Dermis microvascular lymphatic vessel endothelial cell (primary cell): ENCODE measurements around the gene AMPD3. TPM values are rescaled to one million over a fixed set of nuclear protein-coding genes. Genes with fewer than 3 reads are reported as not detected.

Experiments used
- DNase-seq, 2 donors: peaks; one replicate each; pipeline versions ENCODE4 v3.0.0 to v3.0.0-alpha.2; 2010; ENCODE audit warnings: low read depth in 2 of 2
- total RNA-seq: library from RNA; depleted of rRNA; stranded (reverse); fragments of >200 nt; gene quantifications from 2 replicates; pipeline ENCODE4 v1.2.1, GENCODE V29; 2014

Gene AMPD3
- 1.3 and 3.5 TPM in 2 replicates for total RNA-seq

DNA sequence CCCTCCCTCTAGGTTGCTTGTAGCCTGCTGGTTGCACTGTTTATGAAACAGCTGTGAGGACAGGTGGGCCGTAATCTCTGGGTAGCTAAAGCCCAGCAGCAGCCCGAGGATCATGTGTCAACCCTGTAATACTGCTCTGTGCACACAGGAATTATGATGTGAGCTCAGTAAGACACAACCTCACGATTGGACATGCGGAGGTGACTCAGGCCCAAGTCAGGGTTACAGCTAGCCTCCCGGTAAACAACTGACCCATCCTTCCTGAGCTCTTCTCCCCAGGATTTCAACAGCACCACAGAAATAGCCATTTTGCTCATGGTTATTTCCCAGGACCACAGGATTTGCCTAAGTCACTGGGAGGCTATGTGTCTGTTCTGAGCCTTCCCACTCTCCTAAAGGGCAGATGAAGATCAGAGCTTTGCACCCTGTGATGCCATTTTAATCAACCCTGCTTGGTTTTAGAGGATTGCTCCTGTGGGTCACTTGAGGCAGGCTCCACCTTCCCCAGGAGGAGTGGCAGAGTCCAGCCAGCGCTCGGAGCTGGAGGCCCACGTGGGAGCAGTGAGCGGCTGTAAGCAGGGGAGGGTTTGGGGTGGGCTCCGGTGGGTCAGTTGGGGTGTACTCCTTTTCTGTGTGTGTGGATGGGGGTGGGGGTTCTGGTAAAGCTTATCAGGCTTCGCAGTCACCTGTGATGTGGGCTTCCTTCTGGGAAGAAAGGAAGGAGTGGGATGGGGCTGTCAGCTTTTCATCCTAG is at the start of gene AMPD3:
TSS of gene AMPD3 (plus strand) at position 387 of the 754 bp plus-strand sequence. CDS start 6,256 bp downstream, outside the sequence.
- DNase-seq: peak in 1 of 2 donors; percentile 48

- peak; percentile 90 to 94 for DNase-seq
Measured at GRCh38 chr11:10405865-10406592, 49.0 kb upstream of the AMPD3 start.

- DNase-seq: peak; percentile 78 to 86
Measured at GRCh38 chr11:10407055-10407454, 48.0 kb upstream of the AMPD3 start.

GRCh38 chr11:10407749-10408685 is 47.0 kb upstream of the AMPD3 start:
- DNase-seq: no peak

DNA sequence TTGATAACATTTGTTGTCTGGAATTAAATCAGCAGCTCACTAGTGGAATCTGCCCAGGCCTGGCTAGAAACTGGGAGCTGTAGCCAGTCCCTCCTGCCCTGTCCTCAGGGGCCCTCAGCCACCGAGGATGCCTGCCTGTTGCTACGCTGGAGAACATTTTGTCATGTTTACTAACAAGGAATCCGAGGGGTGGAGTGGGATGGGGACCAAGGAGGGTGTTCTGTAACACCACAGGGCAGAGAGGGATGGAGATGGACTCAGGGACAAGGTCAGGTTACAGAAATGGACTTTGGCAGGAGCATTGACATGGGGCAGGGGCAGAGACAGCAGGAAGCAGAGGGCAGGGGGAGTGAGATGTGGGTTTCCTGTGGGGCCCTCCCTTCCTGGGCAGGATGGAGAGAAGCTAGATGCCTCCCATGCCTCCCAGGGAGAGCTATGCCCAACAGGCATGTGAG is 45.8 kb upstream of the AMPD3 start:
- no peak for DNase-seq

DNA sequence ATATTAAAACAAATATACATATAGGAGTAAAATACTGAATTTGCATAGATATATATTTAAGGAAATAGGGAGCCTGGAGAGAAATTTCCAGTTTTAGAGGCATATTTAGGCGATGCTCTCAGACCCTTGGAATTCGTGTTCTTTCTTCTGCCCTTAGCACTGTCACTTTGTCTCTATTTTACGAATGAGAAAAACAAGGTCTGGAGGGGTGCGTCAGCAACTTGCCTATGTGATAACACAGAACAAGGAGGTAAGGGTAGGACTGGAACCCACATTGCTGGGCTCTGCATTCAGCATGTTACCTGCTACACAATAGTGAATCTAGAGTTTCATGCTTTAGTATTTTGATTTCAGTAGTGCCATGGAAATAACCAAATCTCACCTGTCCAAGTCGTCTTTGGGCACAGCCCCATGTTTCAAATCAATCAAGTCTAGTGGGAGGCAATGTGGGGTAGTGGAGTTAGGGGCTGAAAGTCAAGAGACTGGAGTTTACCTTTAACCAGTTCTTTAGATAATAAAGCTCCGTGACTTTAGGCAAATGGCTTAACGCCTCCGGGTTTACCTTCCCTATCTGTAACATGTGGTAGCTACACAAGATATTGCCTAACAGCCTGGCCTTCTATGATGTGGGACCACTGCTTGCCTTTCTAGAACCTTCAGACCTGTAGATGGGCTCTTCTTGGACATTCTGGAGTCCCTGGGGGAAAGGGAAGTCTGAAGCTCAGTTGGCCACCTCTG is 44.8 kb upstream of the AMPD3 start:
- DNase-seq: no peak

- no peak for DNase-seq
Measured at GRCh38 chr11:10410844-10411200, 44.2 kb upstream of the AMPD3 start.

GRCh38 chr11:10412266-10412665 is 42.8 kb upstream of the AMPD3 start:
- DNase-seq: no peak

- peak; percentile 30 to 50 for DNase-seq
Measured at GRCh38 chr11:10413268-10413667, 41.8 kb upstream of the AMPD3 start.

DNA sequence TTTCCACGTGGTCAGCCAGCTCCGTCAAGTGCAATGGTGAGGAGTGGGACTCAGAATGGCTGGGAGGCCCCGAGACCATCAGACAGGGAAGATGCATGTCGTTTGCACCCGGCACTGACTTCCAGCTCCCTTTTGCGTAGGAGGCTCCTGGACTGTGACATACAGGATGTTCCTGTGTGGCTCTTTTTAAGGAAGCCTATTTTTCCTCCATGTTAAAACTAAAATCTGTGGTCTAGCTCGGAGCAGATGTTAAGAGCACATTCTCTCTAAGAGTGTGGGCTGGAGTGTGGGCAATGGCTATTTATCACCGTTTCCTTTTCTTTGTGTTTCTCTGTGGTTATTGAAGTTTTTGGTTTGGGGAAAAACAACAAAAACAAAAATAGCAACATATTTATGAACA is 40.9 kb upstream of the AMPD3 start:
- DNase-seq: no peak

- peak in 1 of 2 donors; percentile 47 for DNase-seq
Measured at GRCh38 chr11:10414659-10415058, 40.4 kb upstream of the AMPD3 start.

DNA sequence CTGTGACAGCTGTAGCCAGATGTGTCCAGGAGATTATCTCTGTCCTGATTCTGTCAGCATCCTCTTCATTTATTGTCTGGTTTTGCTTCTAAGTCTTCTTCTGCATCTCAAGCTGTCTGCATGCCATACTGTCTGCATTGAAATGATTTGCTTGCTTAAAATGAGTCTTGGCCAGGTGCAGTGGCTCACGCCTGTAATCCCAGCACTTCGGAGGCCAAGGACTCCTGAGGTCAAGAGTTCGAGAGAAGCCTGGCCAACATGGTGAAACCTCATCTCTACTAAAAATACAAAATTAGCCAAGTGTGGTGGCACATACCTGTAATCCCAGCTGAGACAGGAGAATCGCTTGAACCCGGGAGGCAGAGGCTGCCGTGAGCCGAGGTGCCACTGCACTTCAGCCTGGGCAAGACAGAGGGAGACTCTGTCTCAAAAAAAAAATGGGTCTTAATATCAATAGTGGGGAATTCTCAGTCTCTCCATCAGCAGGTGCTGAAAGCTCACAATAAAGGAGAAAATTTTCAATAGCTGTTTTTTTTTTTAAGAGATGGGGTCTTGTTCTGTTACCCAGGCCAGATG is 39.2 kb upstream of the AMPD3 start:
- no peak for DNase-seq

DNA sequence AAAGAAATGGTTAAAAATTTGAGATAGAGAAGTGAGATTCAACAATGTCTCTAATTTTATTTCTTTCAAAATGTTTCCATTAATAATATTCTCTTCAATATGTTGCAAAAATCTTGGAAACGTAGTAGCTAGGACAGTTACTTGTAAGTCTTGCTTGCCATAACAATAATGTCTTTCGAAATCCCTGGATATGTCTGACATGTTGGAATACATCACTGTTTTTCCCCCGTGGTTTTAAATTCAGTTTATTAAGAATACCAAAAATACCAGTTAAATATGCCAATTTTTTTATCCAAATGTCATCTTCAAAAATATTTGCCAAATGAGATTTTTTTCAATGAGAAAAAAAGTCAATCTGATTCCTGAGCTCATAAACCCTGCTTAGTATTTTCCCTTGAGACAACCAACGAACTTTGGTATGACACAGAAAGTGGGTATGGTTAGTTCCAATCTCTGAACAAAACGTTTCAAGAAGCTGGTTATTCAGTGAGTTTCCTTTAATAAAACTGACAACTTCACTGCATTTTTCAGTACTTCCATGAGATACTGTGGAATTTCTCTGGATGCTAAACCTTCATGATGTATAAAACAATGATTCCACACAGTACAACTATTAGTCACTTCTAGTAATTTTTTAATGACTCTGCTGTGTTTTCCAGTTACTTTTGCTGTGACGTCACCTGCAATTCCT is 36.7 kb upstream of the AMPD3 start:
- no peak for DNase-seq

DNA sequence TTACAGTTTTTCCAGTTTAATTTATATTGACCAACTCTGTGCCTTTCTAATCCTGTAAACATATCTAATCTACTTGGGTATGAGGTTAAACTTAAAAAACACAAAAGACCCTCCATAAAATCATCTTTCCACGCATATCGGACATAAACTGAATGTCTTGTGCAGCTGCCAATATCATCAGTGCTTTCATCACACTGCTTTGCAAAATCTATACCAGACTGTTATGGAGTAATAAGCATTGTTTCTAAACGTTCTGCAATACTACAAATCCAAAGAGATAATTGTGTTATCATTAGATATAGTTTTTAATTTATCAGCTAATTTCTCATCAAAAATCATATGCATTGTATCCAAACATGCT is 36.1 kb upstream of the AMPD3 start:
- DNase-seq: no peak

DNA sequence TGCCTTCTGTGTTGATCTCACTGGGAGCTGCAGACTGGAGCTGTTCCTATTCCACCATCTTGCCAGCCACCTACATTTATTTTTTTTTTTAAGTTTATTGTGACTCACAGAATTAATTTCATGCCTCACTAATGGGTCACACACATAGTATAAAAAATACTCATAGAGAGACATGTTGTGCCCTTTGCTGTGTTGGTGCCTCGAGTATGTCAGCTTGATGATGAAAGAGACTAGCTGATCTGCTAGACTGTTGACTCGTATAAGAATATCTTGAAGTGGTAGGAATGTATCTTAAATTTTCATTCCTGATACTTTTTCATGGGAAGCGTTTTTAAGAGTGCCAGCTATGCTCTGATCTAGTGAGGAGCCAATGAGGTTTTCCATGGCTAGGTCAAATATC is 28.6 kb upstream of the AMPD3 start:
- DNase-seq: no peak

DNA sequence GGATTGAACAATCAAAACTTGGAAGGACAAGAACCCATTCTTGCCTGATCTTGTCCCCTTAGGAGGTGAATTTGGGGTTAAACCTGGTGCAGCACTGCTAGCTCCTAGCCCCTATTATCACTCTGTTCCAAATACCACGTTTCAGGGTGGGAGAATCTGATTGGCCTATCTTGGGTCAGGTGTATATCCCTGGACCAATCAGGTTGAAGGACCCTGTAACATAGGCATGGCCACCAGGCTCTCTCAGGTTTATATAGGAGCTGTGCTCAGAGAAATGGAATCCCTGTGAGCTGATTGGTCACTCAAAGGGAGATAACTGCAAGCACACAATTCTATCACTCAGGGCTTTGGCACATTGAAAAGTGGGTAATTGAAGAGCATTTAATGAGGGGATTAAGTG is 26.6 kb upstream of the AMPD3 start:
- DNase-seq: no peak

DNA sequence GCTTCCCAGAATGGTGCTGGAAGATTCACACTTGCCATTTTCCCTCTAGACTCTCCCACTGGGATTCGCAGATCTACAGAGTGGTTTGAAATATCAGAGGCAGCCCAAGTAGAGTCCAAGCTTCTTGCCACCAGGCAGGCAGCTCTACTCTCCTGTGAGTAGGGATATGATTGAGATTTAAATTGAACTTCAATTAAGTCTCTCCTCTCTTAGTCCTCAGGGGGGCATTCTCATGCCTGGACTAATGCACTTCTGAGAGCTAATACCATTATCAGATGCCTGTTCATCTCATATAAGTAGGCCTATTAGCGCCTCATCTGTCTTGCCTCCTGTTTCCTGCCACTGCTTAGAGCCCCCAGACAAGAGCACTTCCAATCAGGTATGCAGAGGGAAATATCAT is 25.5 kb upstream of the AMPD3 start:
- DNase-seq: no peak

- no peak for DNase-seq
Measured at GRCh38 chr11:10432493-10432892, 22.6 kb upstream of the AMPD3 start.

GRCh38 chr11:10432971-10433370 is 22.1 kb upstream of the AMPD3 start:
- no peak for DNase-seq

DNA sequence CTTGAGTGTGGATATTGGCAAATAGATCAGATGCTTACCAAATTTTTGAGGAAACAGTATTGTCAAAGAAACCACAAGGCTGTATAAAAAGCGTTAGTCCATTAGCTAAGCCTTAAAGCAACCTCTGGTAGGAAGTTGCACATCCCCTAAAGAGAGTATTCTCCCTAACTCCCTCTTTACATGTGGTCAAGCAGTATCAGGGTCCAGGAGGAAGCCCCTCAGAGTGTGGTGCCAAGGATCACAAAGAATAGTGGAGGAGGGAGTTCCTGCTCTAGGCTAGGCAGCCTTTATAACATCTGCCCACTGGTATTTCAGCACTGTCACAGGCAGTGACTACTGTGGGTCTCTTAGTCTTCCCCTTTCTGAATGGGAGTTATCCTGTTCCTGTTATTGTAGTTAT is 18.8 kb upstream of the AMPD3 start:
- no peak for DNase-seq
